Measurements from ENCODE around the gene FLRT2. TPM values are rescaled to one million over a fixed set of nuclear protein-coding genes. Genes with fewer than 3 reads are reported as not detected.

The FLRT2 gene
- total and polyA plus RNA-seq, 10 of the 15 experiments (the other 5 are each of a cell fraction or from before 2014, with no cell fraction given) = 0.03 to 0.13 TPM; not detected in 8

- no peaks in the 10 kb centered on the region for H4K20me1 ChIP-seq (ENCODE audit: control insufficient read depth, insufficient read depth)
- SMC1A ChIA-PET (ENCODE audit: uncharacterized antibody, unreplicated experiment) = interaction anchor here (1.0 to 2.0 kb wide), 2 partner anchors 10 to 14 kb away, joined by 4 to 6 read pairs; no protein-coding TSS in a partner anchor
- no peaks in the 10 kb centered on the region for H3K4me1 ChIP-seq (ENCODE audit: control insufficient read depth, insufficient read depth, low read length)
- in situ Hi-C loops (cut with MboI) (no loop called here), intact Hi-C loops (cut with micrococcal nuclease; ENCODE audit: unreplicated experiment) (no loop called here)
- H3K9ac ChIP-seq (ENCODE audit: control insufficient read depth, insufficient read depth, low read length) = no peak overlapping the region
- 30% methylated on average over 6 of the region's 6 CpGs for WGBS (ENCODE audit: insufficient coverage, insufficient replicate concordance, low lambda C conversion rate, missing lambda C conversion rate)
- H3K27ac ChIP-seq (ENCODE audit: control insufficient read depth, insufficient read depth) = no peak overlapping the region
- no peaks in the 10 kb centered on the region for H3K79me2 ChIP-seq (ENCODE audit: control insufficient read depth, insufficient read depth, low read length)
- no peaks in the 10 kb centered on the region for H3K9me3 ChIP-seq (replicated peaks; ENCODE audit: control insufficient read depth, insufficient read depth, low read length)
- POLR2A ChIA-PET = no interaction called here
- RAD21 ChIA-PET (ENCODE audit: unreplicated experiment) = no interaction called here
- H3K36me3 ChIP-seq (ENCODE audit: control insufficient read depth in 2 of 2, insufficient read depth in 2 of 2, low read length in 1 of 2) = no peaks in the 10 kb centered on the region
- H3K27me3 ChIP-seq (replicated peaks in 1 of 2; ENCODE audit: control insufficient read depth in 2 of 2, insufficient read depth in 2 of 2, low read length in 1 of 2) = no peaks in the 10 kb centered on the region
- BruUV-seq (replicated peaks) = no TSS peak
- FAIRE-seq (no peak), DNase-seq (ENCODE audit: low read depth, low spot score) (no peak), ATAC-seq (no peak)
- CTCF ChIA-PET = no interaction called here
- H2AFZ ChIP-seq (ENCODE audit: control insufficient read depth, low read depth, low read length) = no peak overlapping the region
- H3K4me2 ChIP-seq (ENCODE audit: control insufficient read depth, insufficient read depth) = no peak overlapping the region
- TF ChIP-seq SPI1 (IDR thresholded peaks at IDR 0.05; ENCODE audit: borderline replicate concordance, insufficient read depth, low read depth, low read length) = no peak
- TF ChIP-seq, protein P1, sequence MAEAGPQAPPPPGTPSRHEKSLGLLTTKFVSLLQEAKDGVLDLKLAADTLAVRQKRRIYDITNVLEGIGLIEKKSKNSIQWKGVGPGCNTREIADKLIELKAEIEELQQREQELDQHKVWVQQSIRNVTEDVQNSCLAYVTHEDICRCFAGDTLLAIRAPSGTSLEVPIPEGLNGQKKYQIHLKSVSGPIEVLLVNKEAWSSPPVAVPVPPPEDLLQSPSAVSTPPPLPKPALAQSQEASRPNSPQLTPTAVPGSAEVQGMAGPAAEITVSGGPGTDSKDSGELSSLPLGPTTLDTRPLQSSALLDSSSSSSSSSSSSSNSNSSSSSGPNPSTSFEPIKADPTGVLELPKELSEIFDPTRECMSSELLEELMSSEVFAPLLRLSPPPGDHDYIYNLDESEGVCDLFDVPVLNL (IDR thresholded peaks at IDR 0.05; ENCODE audit: low read depth, low read length) = no peak
- TF ChIP-seq RELB (IDR thresholded peaks at IDR 0.05; ENCODE audit: low read depth) = no peak
- TF ChIP-seq CBFB (IDR thresholded peaks at IDR 0.05; ENCODE audit: low read depth) = no peak
- no peak for TF ChIP-seq WRNIP1 (IDR thresholded peaks at IDR 0.05; ENCODE audit: borderline replicate concordance, low read depth, low read length)
- no peak for TF ChIP-seq NRF1 (conservative IDR thresholded peaks at IDR 0.05; ENCODE audit: low read depth, low read length)
- TF ChIP-seq PML (IDR thresholded peaks at IDR 0.05; ENCODE audit: low read length) = no peak
- TF ChIP-seq RELA (IDR thresholded peaks at IDR 0.05; ENCODE audit: borderline replicate concordance, partially characterized antibody) = no peak
- no peak for TF ChIP-seq PAX5 (IDR thresholded peaks at IDR 0.05; ENCODE audit: borderline replicate concordance, low read depth, low read length)
- TF ChIP-seq CEBPB (IDR thresholded peaks at IDR 0.05; ENCODE audit: borderline replicate concordance in 1 of 2, low read depth in 2 of 2, low read length in 2 of 2) = no peak
- TF ChIP-seq, protein P2, sequence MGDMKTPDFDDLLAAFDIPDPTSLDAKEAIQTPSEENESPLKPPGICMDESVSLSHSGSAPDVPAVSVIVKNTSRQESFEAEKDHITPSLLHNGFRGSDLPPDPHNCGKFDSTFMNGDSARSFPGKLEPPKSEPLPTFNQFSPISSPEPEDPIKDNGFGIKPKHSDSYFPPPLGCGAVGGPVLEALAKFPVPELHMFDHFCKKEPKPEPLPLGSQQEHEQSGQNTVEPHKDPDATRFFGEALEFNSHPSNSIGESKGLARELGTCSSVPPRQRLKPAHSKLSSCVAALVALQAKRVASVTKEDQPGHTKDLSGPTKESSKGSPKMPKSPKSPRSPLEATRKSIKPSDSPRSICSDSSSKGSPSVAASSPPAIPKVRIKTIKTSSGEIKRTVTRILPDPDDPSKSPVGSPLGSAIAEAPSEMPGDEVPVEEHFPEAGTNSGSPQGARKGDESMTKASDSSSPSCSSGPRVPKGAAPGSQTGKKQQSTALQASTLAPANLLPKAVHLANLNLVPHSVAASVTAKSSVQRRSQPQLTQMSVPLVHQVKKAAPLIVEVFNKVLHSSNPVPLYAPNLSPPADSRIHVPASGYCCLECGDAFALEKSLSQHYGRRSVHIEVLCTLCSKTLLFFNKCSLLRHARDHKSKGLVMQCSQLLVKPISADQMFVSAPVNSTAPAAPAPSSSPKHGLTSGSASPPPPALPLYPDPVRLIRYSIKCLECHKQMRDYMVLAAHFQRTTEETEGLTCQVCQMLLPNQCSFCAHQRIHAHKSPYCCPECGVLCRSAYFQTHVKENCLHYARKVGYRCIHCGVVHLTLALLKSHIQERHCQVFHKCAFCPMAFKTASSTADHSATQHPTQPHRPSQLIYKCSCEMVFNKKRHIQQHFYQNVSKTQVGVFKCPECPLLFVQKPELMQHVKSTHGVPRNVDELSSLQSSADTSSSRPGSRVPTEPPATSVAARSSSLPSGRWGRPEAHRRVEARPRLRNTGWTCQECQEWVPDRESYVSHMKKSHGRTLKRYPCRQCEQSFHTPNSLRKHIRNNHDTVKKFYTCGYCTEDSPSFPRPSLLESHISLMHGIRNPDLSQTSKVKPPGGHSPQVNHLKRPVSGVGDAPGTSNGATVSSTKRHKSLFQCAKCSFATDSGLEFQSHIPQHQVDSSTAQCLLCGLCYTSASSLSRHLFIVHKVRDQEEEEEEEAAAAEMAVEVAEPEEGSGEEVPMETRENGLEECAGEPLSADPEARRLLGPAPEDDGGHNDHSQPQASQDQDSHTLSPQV (IDR thresholded peaks at IDR 0.05) = no peak
- TF ChIP-seq KLF5 (IDR thresholded peaks at IDR 0.05; ENCODE audit: partially characterized antibody) = no peak
- no peak for TF ChIP-seq ZNF24 (IDR thresholded peaks at IDR 0.05)
- no peak for TF ChIP-seq ZNF622 (IDR thresholded peaks at IDR 0.05)
- H3K4me3 ChIP-seq = no peak overlapping the region
These were observed 57.3 kb downstream of the FLRT2 start for GRCh38 chr14:85587151-85587711.

All from GM12878 (cell line).